ENCODE measurements around the gene MOSMO.
"Not testable (repeated sequence)": the region's sequence is repeated elsewhere in the genome, so short reads cannot be mapped to it uniquely, and the experiment has no call there.

Gene MOSMO

DNA sequence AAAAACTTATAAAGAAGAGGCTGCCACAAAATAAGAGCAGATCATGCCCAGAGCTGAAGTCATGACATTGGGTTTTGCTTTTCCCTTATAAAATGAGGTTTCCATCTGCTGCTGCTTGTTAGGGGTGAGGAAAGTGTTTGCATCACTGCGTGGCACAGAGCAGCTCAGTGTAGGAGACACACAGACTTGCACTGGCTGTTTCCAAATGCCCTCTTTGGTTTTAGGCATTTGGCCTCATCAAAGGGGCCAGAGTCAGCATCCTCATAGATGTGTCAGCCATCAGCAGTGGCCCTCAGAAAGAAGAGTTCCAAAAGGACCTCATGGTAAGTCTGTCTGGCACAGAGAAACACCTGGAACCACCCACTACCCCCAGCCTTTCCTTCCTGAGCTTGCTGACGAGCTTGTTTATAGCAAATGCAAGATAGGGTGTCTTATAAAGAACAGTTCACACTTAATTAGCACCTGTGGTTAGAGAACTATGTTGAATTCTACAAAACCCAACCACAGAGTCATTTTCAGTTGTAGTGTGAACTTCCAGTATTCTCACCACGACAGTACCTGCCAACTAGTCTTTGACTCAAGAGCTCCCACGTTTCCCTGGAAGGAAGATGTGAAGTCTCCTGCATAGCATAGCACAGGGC, 101.5 kb downstream of the MOSMO start:
- H3K36me3 ChIP-seq, result no peaks in the 10 kb centered on the region
- H3K27me3 ChIP-seq, result no peaks in the 10 kb centered on the region
- H3K9ac ChIP-seq, result no peak overlapping the region
- no peaks in the 10 kb centered on the region for H3K9me3 ChIP-seq (replicated peaks in 1 of 11)
- H4K20me1 ChIP-seq, result no peaks in the 10 kb centered on the region
- no peak overlapping the region for H3K4me3 ChIP-seq
- H3K27ac ChIP-seq, result no peak overlapping the region
- H3K4me2 ChIP-seq, result peak overlapping the region in 7 of 11 experiments; percentile 3 to 58 (median 25); a peak in 9 of 22 replicates
- H3K4me1 ChIP-seq, result peaks cover 0 to 25% (median 9%) of the 10 kb centered on the region in 10 experiments; a peak in 12 of 20 replicates
- TF ChIP-seq Cebpa-rat (IDR thresholded peaks at IDR 0.05), result no peak

DNA sequence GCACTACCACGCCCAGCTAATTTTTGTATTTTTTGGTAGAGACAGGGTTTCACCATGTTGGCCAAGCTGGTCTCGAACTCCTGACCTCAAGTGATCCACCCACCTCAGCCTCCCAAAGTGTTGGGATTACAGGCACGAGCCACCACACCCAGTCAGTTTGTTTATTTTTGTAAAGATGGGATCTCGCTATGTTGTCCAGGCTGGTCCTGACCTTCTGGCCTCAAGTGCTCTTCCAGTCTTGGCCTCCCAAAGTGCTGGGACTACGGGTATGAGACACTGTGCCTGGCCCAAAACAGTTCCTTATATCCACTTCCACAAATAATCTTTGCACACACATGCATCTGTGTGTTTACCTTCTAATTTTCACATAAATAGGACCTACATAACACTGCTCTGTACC, 103.7 kb downstream of the MOSMO start:
- H3K4me2 ChIP-seq, H3K27ac ChIP-seq: not testable (repeated sequence)

GRCh38 chr16:22116095-22116700, 108.3 kb downstream of the MOSMO start:
- peaks cover 0 to 5% (median 2%) of the 10 kb centered on the region in 10 experiments; a peak in 9 of 20 replicates for H3K4me1 ChIP-seq
- no peak overlapping the region for H3K27ac ChIP-seq
- no peak overlapping the region for H3K4me3 ChIP-seq
- H3K9me3 ChIP-seq (replicated peaks in 1 of 11), result no peaks in the 10 kb centered on the region
- no peaks in the 10 kb centered on the region for H3K36me3 ChIP-seq
- no peaks in the 10 kb centered on the region for H4K20me1 ChIP-seq
- no peak for TF ChIP-seq Cebpa-rat (IDR thresholded peaks at IDR 0.05)
- H3K9ac ChIP-seq, result no peak overlapping the region
- H3K4me2 ChIP-seq, result no peak overlapping the region
- H3K27me3 ChIP-seq, result no peaks in the 10 kb centered on the region

More for the DNA sequence above, 103.7 kb downstream of the MOSMO start:
- H3K9me3 ChIP-seq (replicated peaks in 1 of 11); H3K27me3 ChIP-seq; H3K4me3 ChIP-seq; H3K36me3 ChIP-seq; H4K20me1 ChIP-seq; H3K9ac ChIP-seq: not testable (repeated sequence)
- peaks cover 0 to 25% (median 9%) of the 10 kb centered on the region in 10 experiments; a peak in 12 of 20 replicates for H3K4me1 ChIP-seq

DNA sequence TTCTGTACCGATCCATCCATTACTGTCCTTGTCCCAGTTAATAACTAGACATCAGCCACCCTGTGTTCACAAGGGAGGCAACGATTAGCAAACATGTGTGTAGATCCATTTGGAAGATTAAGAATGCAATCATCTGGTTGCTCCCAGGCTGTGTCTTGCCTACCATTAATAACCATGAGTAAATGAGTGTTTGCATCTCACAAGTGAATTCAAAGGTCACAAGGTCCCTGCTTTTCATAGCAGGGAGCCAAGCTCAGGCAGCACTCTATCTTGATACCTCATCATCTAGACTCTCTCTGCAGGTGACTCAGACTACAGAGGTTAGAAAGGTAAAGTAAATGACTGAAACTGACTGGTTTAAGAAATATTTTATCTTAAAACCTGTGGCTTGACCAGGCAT, 109.7 kb downstream of the MOSMO start:
- H3K4me3 ChIP-seq, result no peak overlapping the region
- H3K27me3 ChIP-seq, result no peaks in the 10 kb centered on the region
- H3K4me1 ChIP-seq, result peaks cover 1 to 4% (median 3%) of the 10 kb centered on the region in 10 experiments
- no peaks in the 10 kb centered on the region for H3K36me3 ChIP-seq
- no peak overlapping the region for H3K9ac ChIP-seq
- no peak overlapping the region for H3K27ac ChIP-seq
- H4K20me1 ChIP-seq, result no peaks in the 10 kb centered on the region
- no peaks in the 10 kb centered on the region for H3K9me3 ChIP-seq (replicated peaks in 1 of 11)
- TF ChIP-seq Cebpa-rat (IDR thresholded peaks at IDR 0.05), result no peak
- H3K4me2 ChIP-seq, result no peak overlapping the region

GRCh38 chr16:22120440-22120839, 112.5 kb downstream of the MOSMO start:
- no peak for TF ChIP-seq Cebpa-rat (IDR thresholded peaks at IDR 0.05)
- H3K9me3 ChIP-seq (replicated peaks in 1 of 11), result no peaks in the 10 kb centered on the region
- peaks cover 16 to 19% (median 18%) of the 10 kb centered on the region in 10 experiments for H3K4me1 ChIP-seq
- H3K4me2 ChIP-seq, result no peak overlapping the region
- no peak overlapping the region for H3K4me3 ChIP-seq
- H3K27ac ChIP-seq, result no peak overlapping the region
- H4K20me1 ChIP-seq, result no peaks in the 10 kb centered on the region
- H3K36me3 ChIP-seq, result no peaks in the 10 kb centered on the region
- H3K9ac ChIP-seq, result no peak overlapping the region
- no peaks in the 10 kb centered on the region for H3K27me3 ChIP-seq

DNA sequence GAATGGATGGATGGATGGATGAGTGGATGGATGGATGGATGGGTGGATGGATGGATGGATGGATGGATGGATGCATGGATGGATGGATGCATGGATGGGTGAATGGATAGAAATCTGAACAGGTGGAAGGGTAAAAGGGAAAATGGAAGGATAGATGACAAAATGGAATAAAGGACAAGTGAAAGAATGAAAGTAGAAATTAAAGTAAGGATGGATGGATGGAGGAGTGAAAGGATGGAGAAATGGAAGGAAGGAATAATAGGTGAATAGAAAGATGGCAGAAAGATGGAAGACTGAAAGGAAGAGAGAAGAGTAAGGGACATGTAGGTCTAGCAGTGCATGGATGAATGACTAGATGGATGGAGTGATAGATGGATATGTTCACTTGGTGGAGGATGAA, 114.3 kb downstream of the MOSMO start:
- no peaks in the 10 kb centered on the region for H3K36me3 ChIP-seq
- H3K4me3 ChIP-seq, result no peak overlapping the region
- no peak for TF ChIP-seq Cebpa-rat (IDR thresholded peaks at IDR 0.05)

GRCh38 chr16:22123146-22123545, 115.2 kb downstream of the MOSMO start:
- Histone ChIP-seq H3K9me3 (replicated peaks in 1 of 11) (peaks cover 0 to 1% (median 0%) of the 10 kb centered on the region in 11 experiments; a peak in 1 of 22 replicates), H3K9ac (peak overlapping the region in 5 of 11 experiments; percentile 1 to 43 (median 28); a peak in 5 of 22 replicates), H3K27me3 (no peaks in the 10 kb centered on the region), H3K36me3 (no peaks in the 10 kb centered on the region), H3K27ac (peak overlapping the region in 8 of 11 experiments; percentile 53 to 70 (median 60); a peak in 16 of 22 replicates), H4K20me1 (no peaks in the 10 kb centered on the region), H3K4me2 (peak overlapping the region; percentile 41 to 81 (median 76)), H3K4me1 (peaks cover 16 to 19% (median 18%) of the 10 kb centered on the region in 10 experiments), H3K4me3 (peak overlapping the region in 2 of 10 experiments; percentile 3 to 7; a peak in 1 of 20 replicates)
- TF ChIP-seq Cebpa-rat (IDR thresholded peaks at IDR 0.05), result no peak

More for the DNA sequence above, 114.3 kb downstream of the MOSMO start:
- peaks cover 16 to 19% (median 18%) of the 10 kb centered on the region in 10 experiments for H3K4me1 ChIP-seq
- no peaks in the 10 kb centered on the region for H3K9me3 ChIP-seq (replicated peaks in 1 of 11)
- no peaks in the 10 kb centered on the region for H4K20me1 ChIP-seq
- no peak overlapping the region for H3K9ac ChIP-seq
- peak overlapping the region in 8 of 11 experiments; percentile 41 to 81 (median 76); a peak in 14 of 22 replicates for H3K4me2 ChIP-seq
- H3K27me3 ChIP-seq, result no peaks in the 10 kb centered on the region
- no peak overlapping the region for H3K27ac ChIP-seq

DNA sequence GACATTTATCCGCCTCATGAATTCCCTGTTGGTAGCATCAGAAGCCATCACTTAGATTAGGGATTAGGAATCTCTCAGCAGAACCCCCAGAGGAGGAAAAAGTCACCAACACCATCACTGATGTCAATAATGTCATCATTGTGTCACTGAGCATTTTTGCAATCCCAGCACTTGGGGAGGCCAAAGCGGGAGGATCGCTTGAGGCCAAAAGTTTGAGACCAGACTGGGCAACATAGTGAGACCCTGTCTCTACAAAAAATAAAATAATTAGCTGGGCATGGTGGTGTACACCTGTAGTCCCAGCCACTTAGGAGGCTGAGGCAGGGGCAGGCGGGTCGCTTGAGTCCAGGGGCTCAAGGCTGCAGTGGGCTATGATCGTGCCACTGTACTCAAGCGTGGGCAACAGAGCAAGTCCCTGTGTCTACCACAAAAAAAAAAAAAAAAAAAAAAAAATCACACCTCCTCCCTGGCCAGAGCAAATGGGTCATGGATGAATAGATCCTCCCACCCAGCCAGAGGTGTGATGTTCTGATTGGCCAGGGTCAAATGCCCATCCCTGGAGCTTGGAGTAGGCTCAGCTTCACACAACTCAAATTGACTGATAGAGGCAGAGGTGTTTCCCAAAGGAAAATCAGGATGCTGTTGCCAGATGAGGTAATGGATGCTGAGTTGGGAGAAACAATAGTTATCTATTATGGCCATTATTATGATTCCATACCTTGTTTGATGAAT, 116.0 kb downstream of the MOSMO start:
- Histone ChIP-seq H3K9me3 (replicated peaks in 1 of 11) (peaks cover 0 to 8% (median 0%) of the 10 kb centered on the region in 11 experiments; a peak in 4 of 22 replicates), H3K27ac (peak overlapping the region in 9 of 11 experiments; percentile 33 to 70 (median 58); a peak in 17 of 22 replicates), H3K9ac (peak overlapping the region in 5 of 11 experiments; percentile 1 to 43 (median 28); a peak in 5 of 22 replicates), H3K4me1 (peaks cover 16 to 19% (median 18%) of the 10 kb centered on the region in 10 experiments), H4K20me1 (no peaks in the 10 kb centered on the region), H3K4me2 (peak overlapping the region; percentile 41 to 81 (median 76)), H3K36me3 (no peaks in the 10 kb centered on the region), H3K4me3 (0 out of 20 replicates have a peak overlapping the region, but pooled peaks of 1 of the 10 experiments have one; percentile 7), H3K27me3 (no peaks in the 10 kb centered on the region)
- no peak for TF ChIP-seq Cebpa-rat (IDR thresholded peaks at IDR 0.05)

All from BLaER1 treated with 17β-estradiol and CSF1 and Interleukin-3, amounts not matched to agents 10 nM and 100 nM (cell line).